ENCODE data around the gene GZMM.
A peak's percentile ranks its signal among the peaks of the same experiment; 100 is the strongest.
"Not testable (repeated sequence)": the region's sequence is repeated elsewhere in the genome, so short reads cannot be mapped to it uniquely, and the experiment has no call there.

Gene GZMM

GRCh38 chr19:580274-580835, 36.5 kb downstream of the GZMM start:
- DNase-seq (ENCODE audit: low read depth in 3 of 3, low spot score in 1 of 3) = no peak

- no peak for DNase-seq (ENCODE audit: low read depth in 3 of 3, low spot score in 1 of 3)
These were observed 37.7 kb downstream of the GZMM start for GRCh38 chr19:581399-582111.

- no peak for DNase-seq (ENCODE audit: low read depth in 3 of 3, low spot score in 1 of 3)
These were observed 38.8 kb downstream of the GZMM start for GRCh38 chr19:582497-583197.

- no peak for DNase-seq (ENCODE audit: low read depth in 3 of 3, low spot score in 1 of 3)
These were observed 39.5 kb downstream of the GZMM start for GRCh38 chr19:583198-583967.

GRCh38 chr19:583968-584239, 40.1 kb downstream of the GZMM start:
- no peak for DNase-seq (ENCODE audit: low read depth in 3 of 3, low spot score in 1 of 3)

GRCh38 chr19:584240-585001, 40.6 kb downstream of the GZMM start:
- peak; percentile 30 to 57 (median 32) for DNase-seq (ENCODE audit: low read depth in 3 of 3, low spot score in 1 of 3)

- not testable (repeated sequence) for DNase-seq (ENCODE audit: low read depth in 3 of 3, low spot score in 1 of 3)
These were observed 41.3 kb downstream of the GZMM start for GRCh38 chr19:585146-585545.

GRCh38 chr19:585551-586110, 41.8 kb downstream of the GZMM start:
- DNase-seq (ENCODE audit: low read depth in 3 of 3, low spot score in 1 of 3) = no peak

- DNase-seq (ENCODE audit: low read depth in 3 of 3, low spot score in 1 of 3) = peak in 1 of 3 donors; percentile 46
These were observed 44.4 kb downstream of the GZMM start for GRCh38 chr19:588093-588740.

- DNase-seq (ENCODE audit: low read depth in 3 of 3, low spot score in 1 of 3) = no peak
These were observed 45.2 kb downstream of the GZMM start for GRCh38 chr19:588741-589692.

GRCh38 chr19:589693-590395, 46.0 kb downstream of the GZMM start, which contains the start of gene HCN2:
HCN2 (plus strand) TSS chr19:589881; CDS start chr19:589946, 65 bp downstream.
- DNase-seq (ENCODE audit: low read depth in 3 of 3, low spot score in 1 of 3) = no peak

GRCh38 chr19:590396-590745, 46.5 kb downstream of the GZMM start:
- DNase-seq (ENCODE audit: low read depth in 3 of 3, low spot score in 1 of 3) = no peak

- DNase-seq (ENCODE audit: low read depth in 3 of 3, low spot score in 1 of 3) = no peak
These were observed 46.9 kb downstream of the GZMM start for GRCh38 chr19:590750-591098.

- DNase-seq (ENCODE audit: low read depth in 3 of 3, low spot score in 1 of 3) = no peak
These were observed 47.5 kb downstream of the GZMM start for GRCh38 chr19:591099-591958.

GRCh38 chr19:592101-592500, 48.2 kb downstream of the GZMM start:
- no peak for DNase-seq (ENCODE audit: low read depth in 3 of 3, low spot score in 1 of 3)

GRCh38 chr19:593055-593454, 49.2 kb downstream of the GZMM start:
- no peak for DNase-seq (ENCODE audit: low read depth in 3 of 3, low spot score in 1 of 3)

- DNase-seq (ENCODE audit: low read depth in 3 of 3, low spot score in 1 of 3) = no peak
These were observed 49.7 kb downstream of the GZMM start for GRCh38 chr19:593505-593904.
